Renal pelvis (tissue), 12 donors: ENCODE results near the gene MYO10. TPM values are rescaled to one million over a fixed set of nuclear protein-coding genes. Genes with fewer than 3 reads are reported as not detected.
A peak's percentile ranks its signal among the peaks of the same experiment; 100 is the strongest.
"Not testable (repeated sequence)": the region's sequence is repeated elsewhere in the genome, so short reads cannot be mapped to it uniquely, and the experiment has no call there.

Experiments
- DNase-seq: peaks from one replicate; pipeline ENCODE4 v3.0.0-alpha.2; 2013
- long read RNA-seq, 16 experiments: transcript quantifications; one replicate each; lab custom pipeline, GENCODE V29; 2026
- polyA plus RNA-seq, 3 donors: library from polyadenylated mRNA; unstranded; fragments of 120-200 nt; gene quantifications; one replicate each; pipeline ENCODE4 v1.2.1, GENCODE V29; 2013; ENCODE audit not compliant: insufficient read length in 3 of 3

Gene MYO10
- polyA plus RNA-seq: 10 to 100 TPM; 38.8 to 50.8 (median 41.7) TPM
- long read RNA-seq, donor 1, full-length matches to known transcripts: 1 of 18 reads
- long read RNA-seq, donor 1, partial matches to known transcripts: 17 of 18 reads
- long read RNA-seq, donor 1, other reads (novel, unspliced or antisense): 0 of 18 reads
- long read RNA-seq, donor 2, partial matches to known transcripts: 5 of 5 reads
- long read RNA-seq, donor 2, other reads (novel, unspliced or antisense): 0 of 5 reads
- long read RNA-seq, donor 3, full-length matches to known transcripts: 1 of 14 reads
- long read RNA-seq, donor 3, partial matches to known transcripts: 13 of 14 reads
- long read RNA-seq, donor 3, other reads (novel, unspliced or antisense): 0 of 14 reads
- long read RNA-seq, donor 4, partial matches to known transcripts: 7 of 7 reads
- long read RNA-seq, donor 4, other reads (novel, unspliced or antisense): 0 of 7 reads
- long read RNA-seq, donor 5: 0 reads
- long read RNA-seq, donor 6, partial matches to known transcripts: 53 of 53 reads
- long read RNA-seq, donor 6, other reads (novel, unspliced or antisense): 0 of 53 reads
- long read RNA-seq, donor 7, partial matches to known transcripts: 22 of 22 reads
- long read RNA-seq, donor 7, other reads (novel, unspliced or antisense): 0 of 22 reads
- long read RNA-seq, donor 8: 0 reads
- long read RNA-seq, donor 9, full-length matches to known transcripts: 1 of 15 reads
- long read RNA-seq, donor 9, partial matches to known transcripts: 14 of 15 reads
- long read RNA-seq, donor 9, other reads (novel, unspliced or antisense): 0 of 15 reads
- long read RNA-seq, donor 10, partial matches to known transcripts: 49 of 49 reads
- long read RNA-seq, donor 10, other reads (novel, unspliced or antisense): 0 of 49 reads
- long read RNA-seq, donor 11, partial matches to known transcripts: 17 of 17 reads
- long read RNA-seq, donor 11, other reads (novel, unspliced or antisense): 0 of 17 reads
- long read RNA-seq, donor 12, partial matches to known transcripts: 36 of 36 reads
- long read RNA-seq, donor 12, other reads (novel, unspliced or antisense): 0 of 36 reads
- long read RNA-seq, donor 13: 0 reads
- long read RNA-seq, donor 14, partial matches to known transcripts: 41 of 41 reads
- long read RNA-seq, donor 14, other reads (novel, unspliced or antisense): 0 of 41 reads
- long read RNA-seq, donor 15, partial matches to known transcripts: 52 of 52 reads
- long read RNA-seq, donor 15, other reads (novel, unspliced or antisense): 0 of 52 reads
- long read RNA-seq, donor 16, partial matches to known transcripts: 12 of 12 reads
- long read RNA-seq, donor 16, other reads (novel, unspliced or antisense): 0 of 12 reads

DNA sequence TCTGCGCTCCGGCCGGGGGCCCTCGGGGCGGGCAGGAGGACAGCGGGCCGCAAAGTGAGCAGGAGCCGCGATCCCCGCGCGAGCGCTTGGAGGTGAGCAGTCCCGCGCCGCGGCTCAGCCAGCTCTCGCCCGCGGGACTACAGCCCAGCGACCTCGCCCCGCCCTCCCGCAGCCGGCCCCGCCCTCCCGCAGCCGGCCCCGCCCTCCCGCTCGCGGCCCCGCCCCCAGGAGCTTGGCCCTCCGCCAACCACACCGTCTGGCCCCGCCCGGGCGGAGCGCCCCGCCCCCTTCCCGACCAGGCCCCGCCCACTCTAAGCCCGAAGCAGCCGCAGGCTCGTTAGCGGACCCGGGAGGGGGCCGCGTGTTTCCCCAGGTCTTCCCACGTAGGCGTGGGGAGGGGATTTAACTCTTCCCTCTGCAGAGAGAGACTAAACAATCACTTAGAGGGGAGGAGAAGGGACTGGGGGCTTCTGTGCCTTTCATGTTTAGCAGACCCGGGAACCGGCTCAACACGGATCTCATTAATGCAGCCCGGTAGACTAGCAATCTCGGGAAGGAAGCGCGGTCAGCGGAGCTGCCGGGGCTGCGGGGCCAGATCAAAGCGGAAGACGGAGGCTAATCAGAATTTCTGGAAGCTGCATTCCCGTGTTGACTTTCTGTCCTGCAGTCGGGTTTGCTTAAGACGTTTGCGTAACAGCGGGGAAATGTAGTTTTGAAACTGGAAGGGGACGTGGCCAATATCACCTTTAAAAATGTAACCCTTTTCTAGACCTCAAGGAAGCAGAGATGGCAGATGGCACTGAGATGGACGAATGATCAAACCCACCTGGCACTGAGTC lies at the start of gene MYO10:
Gene MYO10, minus strand, starts transcription at position 139 of the 839 bp plus-strand sequence. CDS start 480 bp downstream, outside the sequence.
- peak; percentile 73 for DNase-seq

DNA sequence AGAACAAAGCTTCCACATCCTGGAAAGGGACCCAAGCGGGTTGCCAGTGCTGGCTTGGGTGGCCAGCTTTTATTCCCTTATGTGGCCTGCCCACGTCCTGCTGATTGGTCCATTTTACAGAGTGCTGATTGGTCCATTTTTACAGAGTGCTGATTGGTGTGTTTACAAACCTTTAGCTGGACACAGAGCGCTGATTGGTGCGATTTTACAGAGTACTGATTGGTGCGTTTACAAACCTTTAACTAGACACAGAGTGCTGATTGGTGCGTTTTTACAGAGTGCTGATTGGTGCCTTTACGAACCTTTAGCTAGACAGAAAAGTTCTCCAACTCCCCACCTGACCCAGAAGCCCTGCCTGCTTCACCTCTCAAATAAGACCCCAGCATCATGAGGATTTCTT lies 49.2 kb upstream of the MYO10 start:
- not testable (repeated sequence) for DNase-seq

- no peak for DNase-seq
Measured at GRCh38 chr5:16983972-16984371, 47.9 kb upstream of the MYO10 start.

DNA sequence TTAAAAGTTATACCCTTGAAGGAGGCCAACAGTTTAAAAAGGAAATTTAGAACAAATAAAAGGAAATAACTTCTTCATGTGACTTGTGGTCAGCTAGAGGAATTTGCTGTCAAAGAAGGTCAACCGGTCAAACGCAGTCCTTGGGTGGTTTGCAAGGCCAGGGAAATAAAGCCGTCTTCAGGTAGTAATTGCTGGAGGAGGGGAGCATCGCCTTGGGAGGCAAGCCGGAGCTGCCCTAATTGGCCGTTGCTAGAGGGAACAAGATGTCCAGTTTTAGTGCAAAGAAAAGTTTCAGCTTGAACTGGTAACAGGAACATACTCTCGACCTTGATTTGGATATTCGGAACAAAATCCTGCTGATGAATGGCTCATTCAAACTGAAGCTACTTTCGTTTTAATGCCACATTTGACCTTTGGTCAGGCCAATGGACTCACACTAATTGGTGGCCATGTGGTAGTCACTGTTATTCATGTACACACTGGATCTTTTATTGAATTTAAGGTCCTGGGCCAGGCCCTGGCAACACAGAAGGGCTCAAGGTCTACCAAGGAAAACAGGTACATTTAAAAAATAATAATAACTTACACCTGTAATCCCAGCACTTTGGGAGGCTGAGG lies 47.0 kb upstream of the MYO10 start:
- no peak for DNase-seq

- DNase-seq: no peak
Measured at GRCh38 chr5:16981700-16982099, 45.6 kb upstream of the MYO10 start.

GRCh38 chr5:16980983-16981382 lies 44.9 kb upstream of the MYO10 start:
- DNase-seq: no peak

DNA sequence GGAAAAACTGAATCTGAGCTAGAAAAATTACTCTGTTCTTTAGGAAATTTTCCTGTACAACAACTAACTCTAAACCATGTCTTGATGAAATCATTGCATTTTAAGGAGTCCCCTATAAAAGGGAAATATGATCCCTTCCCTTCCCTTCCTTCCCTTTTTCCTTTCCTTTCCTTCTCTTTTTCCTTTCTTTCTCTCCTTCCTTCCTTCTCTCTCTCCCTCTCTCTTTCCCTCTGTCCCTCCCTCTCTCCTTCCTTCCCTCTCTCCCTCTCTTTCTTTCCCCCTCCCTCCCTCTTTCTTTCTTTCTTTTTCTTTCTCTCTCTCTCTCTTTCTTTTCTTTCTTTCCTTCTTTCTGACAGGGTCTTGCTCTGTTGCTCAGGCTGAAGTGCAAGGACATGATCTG lies 42.2 kb upstream of the MYO10 start:
- no peak for DNase-seq

DNA sequence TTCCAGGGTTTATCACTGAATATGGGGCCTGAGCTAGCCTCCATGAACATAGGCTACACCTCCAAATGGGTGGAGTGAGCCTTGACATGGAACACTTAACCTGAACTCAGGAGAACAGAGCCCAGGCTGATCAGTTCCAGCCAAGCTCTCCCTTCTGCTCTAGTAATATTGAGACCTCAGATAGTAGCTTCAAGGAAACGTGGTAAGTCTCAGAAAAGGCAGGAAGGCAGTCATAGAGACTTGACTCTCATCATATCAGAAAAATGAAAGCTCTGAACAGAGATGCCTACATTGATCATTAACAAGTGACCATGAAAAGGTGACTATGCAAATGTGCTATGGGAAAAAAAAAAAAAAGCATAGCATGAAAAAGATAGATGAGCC lies 40.5 kb upstream of the MYO10 start:
- DNase-seq: no peak

GRCh38 chr5:16975950-16976624 lies 40.0 kb upstream of the MYO10 start:
- DNase-seq: no peak

DNA sequence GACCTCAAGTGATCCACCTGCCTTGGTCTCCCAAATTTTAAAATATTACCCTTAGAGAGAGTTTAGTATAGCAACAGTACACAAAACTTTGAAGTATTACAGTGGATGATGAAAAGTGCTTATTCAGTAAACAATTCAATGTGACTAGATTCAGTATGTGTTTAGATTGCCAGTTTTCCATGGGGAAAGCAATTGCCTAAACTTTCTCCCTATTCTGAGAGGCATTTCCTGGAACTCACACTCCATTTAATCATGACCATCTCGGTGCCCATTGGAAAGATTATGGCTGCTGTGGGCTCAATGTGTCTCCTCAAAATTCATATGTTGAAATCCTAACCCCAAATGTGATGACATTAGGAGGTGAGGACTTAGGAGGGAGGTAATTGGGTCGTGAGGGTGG lies 38.9 kb upstream of the MYO10 start:
- DNase-seq: no peak

GRCh38 chr5:16970826-16971225 lies 34.7 kb upstream of the MYO10 start:
- no peak for DNase-seq

DNA sequence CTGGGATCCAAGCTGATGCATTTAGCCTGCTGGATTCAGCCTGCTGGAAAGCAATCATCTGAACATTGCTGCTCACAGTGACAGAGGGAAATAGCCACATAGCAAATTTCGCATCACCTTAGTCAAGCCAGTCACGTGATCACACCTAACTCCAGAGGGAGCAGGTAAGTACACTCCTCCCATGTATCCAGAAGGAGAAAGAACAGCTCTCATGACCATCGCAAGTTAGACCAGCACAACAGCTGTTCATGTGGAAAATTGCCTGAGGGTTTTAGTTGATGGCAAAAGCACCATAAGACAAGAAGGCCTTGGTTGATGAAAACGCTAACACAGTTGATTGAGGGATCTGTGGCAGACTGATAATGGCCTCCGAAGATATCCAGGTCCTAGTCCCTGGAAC lies 34.2 kb upstream of the MYO10 start:
- no peak for DNase-seq

GRCh38 chr5:16965581-16965980 lies 29.5 kb upstream of the MYO10 start:
- DNase-seq: no peak

- no peak for DNase-seq
Measured at GRCh38 chr5:16963821-16964220, 27.7 kb upstream of the MYO10 start.

- DNase-seq: no peak
Measured at GRCh38 chr5:16961131-16961530, 25.0 kb upstream of the MYO10 start.

- DNase-seq: no peak
Measured at GRCh38 chr5:16957304-16958196, 21.5 kb upstream of the MYO10 start.

- no peak for DNase-seq
Measured at GRCh38 chr5:16953729-16954128, 17.6 kb upstream of the MYO10 start.

GRCh38 chr5:16952968-16953671 lies 17.0 kb upstream of the MYO10 start:
- no peak for DNase-seq
